Large intestine (tissue), 3 donors: ENCODE measurements around the gene TWSG1. TPM values are rescaled to one million over a fixed set of nuclear protein-coding genes. Genes with fewer than 3 reads are reported as not detected.
A peak's percentile ranks its signal among the peaks of the same experiment; 100 is the strongest.

ENCODE experiments used
- DNase-seq, 2 donors: peaks; one replicate each; pipeline versions ENCODE4 v3.0.0 to v3.0.0-alpha.2; 2013
- H3K27ac ChIP-seq: one replicate; pipeline ENCODE4 v1.5.1; 2013; ENCODE audit warnings: low read length
- H3K27me3 ChIP-seq: 2 replicates; pipeline ENCODE4 v1.6.1; 2013; ENCODE audit warnings: low read length; ENCODE audit not compliant: control insufficient read depth, insufficient read depth
- H3K36me3 ChIP-seq: 2 replicates; pipeline ENCODE4 v1.6.1; 2013; ENCODE audit warnings: low read length; ENCODE audit not compliant: control insufficient read depth, insufficient read depth
- H3K4me1 ChIP-seq: one replicate; pipeline ENCODE4 v1.6.1; 2013; ENCODE audit warnings: low read length; ENCODE audit not compliant: control insufficient read depth, insufficient read depth
- H3K4me3 ChIP-seq: one replicate; pipeline ENCODE4 v1.5.1; 2013; ENCODE audit warnings: low read length
- H3K9me3 ChIP-seq: one replicate; pipeline ENCODE4 v1.6.1; 2013; ENCODE audit warnings: mild to moderate bottlenecking, low read depth, low read length, moderate library complexity; ENCODE audit not compliant: control insufficient read depth
- WGBS: methylation state at CpG from one replicate; pipeline ENCODE4 v1.1.5; 2013; ENCODE audit warnings: low lambda C conversion rate; ENCODE audit not compliant: insufficient coverage; 5-methylcytosine and 5-hydroxymethylcytosine counted together
- polyA plus RNA-seq: library from polyadenylated mRNA; unstranded; fragments of 120-200 nt; gene quantifications from one replicate; pipeline ENCODE4 v1.2.1, GENCODE V29; 2013

TWSG1 gene
- polyA plus RNA-seq, 1 donor: 28.9 TPM

DNA sequence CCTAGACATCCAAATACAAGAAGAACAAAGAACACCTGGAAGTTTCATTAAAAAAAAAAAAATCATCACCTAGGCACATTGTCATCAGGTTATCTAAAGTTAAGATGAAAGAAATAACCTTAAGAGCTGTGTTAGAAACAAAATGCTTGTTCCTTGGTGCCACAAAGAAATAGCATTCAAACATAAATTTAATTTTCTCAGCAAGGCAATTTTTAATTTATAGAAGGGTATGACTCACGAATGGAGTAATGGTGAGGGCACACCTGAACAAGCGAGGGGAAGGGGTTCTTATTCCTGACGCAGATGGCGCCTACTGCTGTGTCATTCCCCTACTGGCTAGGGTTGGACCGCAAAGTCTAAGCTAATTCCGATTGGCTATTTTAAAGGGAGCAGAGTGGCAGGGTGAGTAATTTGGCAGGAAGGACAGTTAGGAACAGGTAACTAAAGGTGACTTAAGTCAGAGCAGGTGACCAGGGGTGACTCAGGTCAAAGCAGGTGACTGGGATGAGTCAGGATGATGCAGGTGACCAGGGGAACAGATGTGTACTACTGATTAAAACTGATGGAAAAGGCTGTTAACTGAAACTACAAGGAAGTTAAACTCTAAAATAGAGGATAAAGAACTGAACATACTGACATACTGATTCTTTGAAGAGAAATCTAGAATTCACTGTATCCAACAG lies 30.0 kb upstream of the TWSG1 start:
- no CpG with 5 or more reads among the region's 6 CpGs for WGBS
- Histone ChIP-seq H3K36me3 (no peaks in the 10 kb centered on the region), H3K27ac (no peak overlapping the region)

DNA sequence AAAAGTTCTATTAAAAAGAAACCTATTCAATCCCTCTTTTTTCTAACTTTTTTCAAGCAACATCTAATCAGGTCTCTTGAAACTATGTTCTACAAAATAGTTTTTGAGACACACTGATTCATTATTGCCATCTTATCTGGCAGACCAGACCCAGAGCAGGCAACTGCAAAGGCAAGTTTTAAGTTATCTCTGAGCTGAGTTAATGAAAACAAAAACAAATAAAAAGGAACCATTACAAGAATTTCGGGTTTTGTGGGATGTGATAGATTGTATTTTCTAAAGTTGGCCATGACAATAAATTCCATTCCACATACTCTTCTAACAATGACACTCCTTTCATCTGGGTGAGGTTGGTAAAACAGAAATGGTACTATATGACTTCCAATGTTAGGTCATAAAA lies 15.2 kb upstream of the TWSG1 start:
- H3K4me3 ChIP-seq: no peak overlapping the region
- no peaks in the 10 kb centered on the region for H3K4me1 ChIP-seq
- peaks cover 4% of the 10 kb centered on the region for H3K9me3 ChIP-seq
- no peak for DNase-seq
- no peak overlapping the region for H3K27ac ChIP-seq
- H3K27me3 ChIP-seq: no peaks in the 10 kb centered on the region
- WGBS: 50% methylated on average over 1 of the region's 1 CpG
- H3K36me3 ChIP-seq: no peaks in the 10 kb centered on the region

More for the DNA sequence above, 30.0 kb upstream of the TWSG1 start:
- no peaks in the 10 kb centered on the region for H3K27me3 ChIP-seq
- H3K9me3 ChIP-seq: peaks cover 4% of the 10 kb centered on the region
- no peak for DNase-seq
- no peaks in the 10 kb centered on the region for H3K4me1 ChIP-seq
- H3K4me3 ChIP-seq: no peak overlapping the region

- no peaks in the 10 kb centered on the region for H3K36me3 ChIP-seq
- H3K4me1 ChIP-seq: no peaks in the 10 kb centered on the region
- no peak overlapping the region for H3K4me3 ChIP-seq
- peak in 1 of 2 donors; percentile 17 for DNase-seq
- WGBS: no CpG with 5 or more reads among the region's 4 CpGs
- H3K9me3 ChIP-seq: peaks cover 4% of the 10 kb centered on the region
- H3K27me3 ChIP-seq: no peaks in the 10 kb centered on the region
- H3K27ac ChIP-seq: no peak overlapping the region
These were observed 13.5 kb upstream of the TWSG1 start for GRCh38 chr18:9321017-9321452.

DNA sequence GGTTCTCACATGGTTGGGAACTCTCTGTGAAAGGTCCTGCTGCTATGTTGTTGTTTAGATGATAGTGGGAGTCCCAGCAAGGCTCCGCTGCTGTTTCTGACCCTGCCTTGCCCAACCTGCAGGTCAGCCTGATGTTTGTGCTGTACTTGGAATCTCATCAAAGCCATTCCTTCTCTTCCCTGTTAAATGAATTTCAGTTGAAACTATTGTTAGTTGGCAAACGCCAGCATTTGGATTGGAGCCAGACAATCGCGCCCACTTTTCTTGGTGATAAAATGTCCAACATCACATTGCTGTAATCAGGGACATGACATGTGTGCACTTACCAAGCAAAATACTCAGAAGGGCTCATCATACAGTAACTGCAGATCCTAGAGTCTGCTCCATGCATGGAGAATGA lies 12.8 kb upstream of the TWSG1 start:
- no peak for DNase-seq
- WGBS: no CpG with 5 or more reads among the region's 4 CpGs
- Histone ChIP-seq H3K4me3 (no peak overlapping the region), H3K4me1 (no peaks in the 10 kb centered on the region), H3K36me3 (no peaks in the 10 kb centered on the region), H3K9me3 (peaks cover 4% of the 10 kb centered on the region), H3K27me3 (no peaks in the 10 kb centered on the region), H3K27ac (no peak overlapping the region)

DNA sequence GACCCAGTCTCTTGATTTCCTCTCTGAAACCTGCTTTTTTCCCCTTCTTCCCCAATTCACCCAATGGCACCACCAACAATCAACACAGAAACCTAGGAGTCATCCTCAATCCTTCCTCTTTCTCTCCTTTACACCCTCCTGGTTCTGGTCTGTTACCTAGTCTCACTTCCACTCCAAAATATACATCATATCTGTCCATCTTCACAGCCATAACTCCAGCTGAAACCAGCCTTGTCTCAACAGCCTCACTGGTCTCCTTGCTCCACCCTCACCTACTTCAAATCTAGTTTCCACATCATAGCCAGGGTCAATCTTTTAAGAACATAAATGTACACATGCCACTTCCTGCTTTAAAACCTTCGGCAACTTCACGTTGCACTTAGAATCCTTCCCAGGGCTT lies 11.8 kb upstream of the TWSG1 start:
- no peaks in the 10 kb centered on the region for H3K4me1 ChIP-seq
- WGBS: 80% methylated on average over 1 of the region's 2 CpGs

GRCh38 chr18:9323750-9324445 lies 10.7 kb upstream of the TWSG1 start:
- H3K27me3 ChIP-seq: no peaks in the 10 kb centered on the region
- no peak overlapping the region for H3K4me3 ChIP-seq
- H3K4me1 ChIP-seq: no peaks in the 10 kb centered on the region
- H3K27ac ChIP-seq: no peak overlapping the region
- H3K36me3 ChIP-seq: no peaks in the 10 kb centered on the region
- no CpG with 5 or more reads among the region's 3 CpGs for WGBS
- H3K9me3 ChIP-seq: peaks cover 4% of the 10 kb centered on the region
- no peak for DNase-seq

More for the DNA sequence above, 11.8 kb upstream of the TWSG1 start:
- no peak overlapping the region for H3K4me3 ChIP-seq
- no peaks in the 10 kb centered on the region for H3K36me3 ChIP-seq
- peaks cover 4% of the 10 kb centered on the region for H3K9me3 ChIP-seq
- DNase-seq: no peak
- no peak overlapping the region for H3K27ac ChIP-seq
- H3K27me3 ChIP-seq: no peaks in the 10 kb centered on the region

- no peaks in the 10 kb centered on the region for H3K36me3 ChIP-seq
- no peaks in the 10 kb centered on the region for H3K4me1 ChIP-seq
- no CpG with 5 or more reads among the region's 2 CpGs for WGBS
- H3K9me3 ChIP-seq: no peaks in the 10 kb centered on the region
- no peak for DNase-seq
- no peak overlapping the region for H3K4me3 ChIP-seq
- no peak overlapping the region for H3K27ac ChIP-seq
- no peaks in the 10 kb centered on the region for H3K27me3 ChIP-seq
These were observed 8.9 kb upstream of the TWSG1 start for GRCh38 chr18:9325716-9326115.

DNA sequence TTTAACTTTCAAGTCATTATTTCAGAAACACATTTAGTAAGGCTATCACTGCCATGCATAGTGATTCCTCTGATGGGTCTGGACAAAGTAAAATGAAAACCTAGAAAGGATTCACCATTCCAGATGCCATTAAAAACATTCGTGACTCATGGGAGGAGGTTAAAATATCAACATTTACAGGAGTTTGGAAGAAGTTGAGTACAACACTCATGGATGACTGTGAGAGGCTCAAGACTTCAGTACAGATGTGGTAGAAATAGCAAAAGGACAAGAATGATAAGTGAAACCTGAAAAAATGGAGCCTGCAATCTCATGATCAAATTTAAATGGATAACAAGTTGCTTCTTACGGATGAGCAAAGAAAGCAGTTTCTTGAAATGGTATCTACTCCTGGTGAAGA lies 5.8 kb upstream of the TWSG1 start:
- no peak for DNase-seq
- 83% methylated on average over 1 of the region's 2 CpGs for WGBS
- Histone ChIP-seq H3K9me3 (peaks cover 3% of the 10 kb centered on the region), H3K36me3 (no peaks in the 10 kb centered on the region), H3K27ac (no peak overlapping the region), H3K27me3 (peaks cover 5% of the 10 kb centered on the region), H3K4me3 (no peak overlapping the region), H3K4me1 (no peaks in the 10 kb centered on the region)

DNA sequence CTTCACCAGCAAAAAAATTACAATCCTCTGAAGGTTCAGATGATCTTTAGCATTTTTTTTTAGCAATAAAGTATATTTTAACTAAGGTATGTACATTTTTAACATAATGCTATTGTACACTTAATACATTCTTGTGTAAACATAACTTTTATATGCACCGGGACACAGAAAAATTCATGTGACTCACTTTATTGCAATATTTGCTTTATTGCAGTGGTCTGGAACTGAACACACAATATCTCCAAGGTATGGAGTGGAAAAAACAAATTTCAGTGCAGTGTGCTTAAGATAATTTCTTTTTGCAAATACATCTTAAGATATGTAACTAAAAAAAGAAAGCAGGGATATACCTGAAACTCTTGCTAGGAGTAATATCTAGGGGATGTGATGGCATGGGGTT lies 5.1 kb upstream of the TWSG1 start:
- H3K4me1 ChIP-seq: no peaks in the 10 kb centered on the region
- H3K36me3 ChIP-seq: no peaks in the 10 kb centered on the region
- H3K27me3 ChIP-seq: peaks cover 5% of the 10 kb centered on the region
- H3K9me3 ChIP-seq: peaks cover 3% of the 10 kb centered on the region
- no peak overlapping the region for H3K27ac ChIP-seq
- no peak overlapping the region for H3K4me3 ChIP-seq
- DNase-seq: no peak
- no CpG with 5 or more reads among the region's 1 CpG for WGBS

DNA sequence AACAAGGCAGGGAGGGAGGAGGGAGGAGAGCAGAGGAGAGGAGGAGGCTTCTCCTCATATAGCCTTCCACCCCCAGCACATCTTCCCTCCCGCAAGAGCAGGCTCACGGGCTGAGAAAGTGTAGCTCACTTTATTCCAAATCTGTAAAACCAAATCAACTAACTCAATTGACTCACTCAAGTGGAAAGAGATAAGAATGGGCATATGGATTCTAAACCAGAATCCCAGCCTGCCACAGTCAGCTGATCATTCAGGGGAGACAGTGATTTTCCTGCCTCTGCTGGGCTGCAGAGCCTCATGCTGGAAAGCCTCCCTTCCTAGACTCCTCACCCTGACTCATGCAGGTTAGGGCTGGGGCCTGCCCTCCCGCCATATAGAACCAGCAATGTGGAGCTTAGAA lies 4.2 kb upstream of the TWSG1 start:
- peaks cover 5% of the 10 kb centered on the region for H3K27me3 ChIP-seq
- peaks cover 4% of the 10 kb centered on the region for H3K4me1 ChIP-seq
- no peak for DNase-seq
- no CpG with 5 or more reads among the region's 3 CpGs for WGBS
- H3K4me3 ChIP-seq: no peak overlapping the region
- H3K27ac ChIP-seq: no peak overlapping the region
- H3K36me3 ChIP-seq: no peaks in the 10 kb centered on the region
- peaks cover 3% of the 10 kb centered on the region for H3K9me3 ChIP-seq
